HCT116 (cell line): ENCODE results near the gene FAM181A. TPM values are rescaled to one million over a fixed set of nuclear protein-coding genes. Genes with fewer than 3 reads are reported as not detected.

Source experiments
- ATAC-seq: fragments of 200-7000 bp; cut with Tn5 transposase; 2 replicates; pipeline ENCODE4 v1.9.1; 2020; ENCODE audit warnings: mild to moderate bottlenecking, moderate library complexity
- BruUV-seq: library from RNA; stranded (reverse); fragments of 400-500 nt; replicated peaks from 2 replicates; lab custom pipeline; 2021; lab: Mats Ljungman, UMichigan
- CTCF ChIA-PET: fragments of 300-600 bp; sonication (Branson Sonifier 250); formaldehyde crosslinking; loops from one replicate; lab custom pipeline; 2021; ENCODE audit warnings: antibody characterized with exemption; lab: Charles Lee
- POLR2A ChIA-PET: fragments of 300-600, 350-600 bp; sonication (Branson Sonifier 250); formaldehyde crosslinking; loops from one replicate; lab custom pipeline; 2021; ENCODE audit warnings: antibody characterized with exemption; lab: Charles Lee
- RAD21 ChIA-PET, 2 experiments: fragments of 300-600 bp; sonication (Branson Sonifier 250); formaldehyde crosslinking; loops; one replicate each; lab custom pipeline; 2023; ENCODE audit warnings: low total read pairs in 2 of 2; ENCODE audit not compliant: uncharacterized antibody in 2 of 2, unreplicated experiment in 2 of 2, low non-redundant PET in 1 of 2; lab: Charles Lee
- DNase-seq: peaks from one replicate; pipeline ENCODE4 v3.0.0-alpha.2; 2010; ENCODE audit warnings: low read depth, low spot score
- H2AFZ ChIP-seq: fragments of 200-600 bp; shearing (Covaris generic), sonication (generic); 2 replicates; pipeline ENCODE4 v1.6.1; 2017; ENCODE audit warnings: low read depth, mixed run types, mixed read lengths, antibody characterized with exemption, low read length; ENCODE audit not compliant: poor library complexity, severe bottlenecking
- H3K27ac ChIP-seq: 2 replicates; pipeline ENCODE4 v1.5.1; 2012; ENCODE audit warnings: low read depth, low read length
- H3K27me3 ChIP-seq: fragments of 200-600 bp; sonication (generic); 2 replicates; pipeline ENCODE4 v1.6.1; 2016; ENCODE audit warnings: mixed run types, low read length, mixed read lengths; ENCODE audit not compliant: insufficient read depth
- H3K36me3 ChIP-seq, 2 experiments: fragments of 200-500 bp in 1 of 2; fragments of 200-600 bp in 1 of 2; sonication (Bioruptor generic) in 1 of 2; sonication (generic) in 1 of 2; 2 replicates each; pipeline versions ENCODE4 v1.5.1 to v1.6.1; 2014 to 2016; ENCODE audit warnings: low read length in 2 of 2, inconsistent platforms in 1 of 2, mixed read lengths in 1 of 2, mixed run types in 1 of 2; ENCODE audit not compliant: insufficient read depth in 2 of 2, control insufficient read depth in 1 of 2
- H3K4me1 ChIP-seq, 2 experiments: fragments of 200-600 bp in 1 of 2; sonication (generic) in 1 of 2; 2 replicates each; pipeline versions ENCODE4 v1.5.1 to v1.6.1; 2012 to 2017; ENCODE audit warnings: low read length in 2 of 2, inconsistent platforms in 1 of 2, mild to moderate bottlenecking in 1 of 2, mixed read lengths in 1 of 2, mixed run types in 1 of 2, moderate library complexity in 1 of 2; ENCODE audit not compliant: insufficient read depth in 2 of 2, control insufficient read depth in 1 of 2
- H3K4me2 ChIP-seq: fragments of 200-600 bp; sonication (generic); 2 replicates; pipeline ENCODE4 v1.6.1; 2017; ENCODE audit warnings: mixed run types, low read length, mixed read lengths
- H3K4me3 ChIP-seq, 2 experiments: fragments of 200-600 bp in 1 of 2; sonication (generic) in 1 of 2; replicated peaks in 1 of 2; 2 replicates each; pipeline ENCODE4 v1.5.1; 2011 to 2016; ENCODE audit warnings: low read length in 2 of 2, control low read depth in 1 of 2, low read depth in 1 of 2, mild to moderate bottlenecking in 1 of 2, mixed read lengths in 1 of 2, mixed run types in 1 of 2
- H3K79me2 ChIP-seq: fragments of 200-600 bp; sonication (generic); 2 replicates; pipeline ENCODE4 v1.6.1; 2017; ENCODE audit warnings: mild to moderate bottlenecking, mixed run types, low read length, moderate library complexity, mixed read lengths; ENCODE audit not compliant: insufficient read depth
- H3K9ac ChIP-seq: fragments of 200-600 bp; sonication (generic); 2 replicates; pipeline ENCODE4 v1.6.1; 2016; ENCODE audit warnings: low read length, mixed read lengths
- H3K9me2 ChIP-seq: fragments of 200-600 bp; sonication (generic), shearing (Covaris generic); 2 replicates; pipeline ENCODE4 v1.6.1; 2017; ENCODE audit warnings: mixed run types, mild to moderate bottlenecking, moderate library complexity; ENCODE audit not compliant: insufficient read depth
- H3K9me3 ChIP-seq, 2 experiments: fragments of 200-500 bp in 1 of 2; fragments of 200-600 bp in 1 of 2; sonication (Bioruptor generic) in 1 of 2; sonication (generic) in 1 of 2; 2 replicates each; pipeline ENCODE4 v1.6.1; 2014 to 2017; ENCODE audit warnings: low read length in 2 of 2, mixed read lengths in 2 of 2, inconsistent platforms in 1 of 2, low read depth in 1 of 2, mild to moderate bottlenecking in 1 of 2, mixed run types in 1 of 2, moderate library complexity in 1 of 2; ENCODE audit not compliant: control insufficient read depth in 1 of 2, insufficient read depth in 1 of 2
- H4K20me1 ChIP-seq: fragments of 200-600 bp; sonication (generic), shearing (Covaris generic); 2 replicates; pipeline ENCODE4 v1.6.1; 2017; ENCODE audit warnings: mixed run types, mild to moderate bottlenecking, moderate library complexity; ENCODE audit not compliant: insufficient read depth
- CBX3 ChIP-seq: IDR thresholded peaks from 2 replicates; pipeline ENCODE4 v1.6.1; 2012; ENCODE audit warnings: low read depth
- CEBPB ChIP-seq: IDR thresholded peaks from 2 replicates; pipeline ENCODE4 v1.6.1; 2012; ENCODE audit warnings: low read depth
- CTCF ChIP-seq, 3 experiments: fragments of 200-600 bp in 1 of 3; sonication (generic) in 1 of 3; IDR thresholded peaks in 2 of 3; conservative IDR thresholded peaks in 1 of 3; 2 replicates each; pipeline ENCODE4 v1.5.1; 2012 to 2017; ENCODE audit warnings: low read depth in 2 of 3, low read length in 2 of 3, antibody characterized with exemption in 1 of 3, borderline replicate concordance in 1 of 3, control low read depth in 1 of 3, mild to moderate bottlenecking in 1 of 3, mixed read lengths in 1 of 3, mixed run types in 1 of 3, moderate library complexity in 1 of 3; ENCODE audit not compliant: insufficient read depth in 1 of 3
- EGR1 ChIP-seq: IDR thresholded peaks from 2 replicates; pipeline ENCODE4 v1.6.1; 2012; ENCODE audit warnings: low read depth
- EZH2 ChIP-seq: fragments of 200-600 bp; sonication (generic); IDR thresholded peaks from 2 replicates; pipeline ENCODE4 v1.6.1; 2017; ENCODE audit warnings: antibody characterized with exemption, mixed run types
- EZH2phosphoT487 ChIP-seq: fragments of 200-600 bp; IDR thresholded peaks from 2 replicates; pipeline ENCODE4 v1.6.1; 2018; ENCODE audit warnings: antibody characterized with exemption, borderline replicate concordance
- FOSL1 ChIP-seq: IDR thresholded peaks from 2 replicates; pipeline ENCODE4 v1.6.1; 2012; ENCODE audit warnings: low read depth
- JUND ChIP-seq: IDR thresholded peaks from 2 replicates; pipeline ENCODE4 v1.6.1; 2012
- MAX ChIP-seq: IDR thresholded peaks from 2 replicates; pipeline ENCODE4 v1.6.1; 2012
- POLR2A ChIP-seq: IDR thresholded peaks from 2 replicates; pipeline ENCODE4 v1.7.0; 2011; ENCODE audit warnings: borderline replicate concordance; ENCODE audit not compliant: insufficient read depth, insufficient read length; ENCODE audit errors: extremely low read depth
- POLR2AphosphoS5 ChIP-seq: IDR thresholded peaks from 2 replicates; pipeline ENCODE4 v1.6.1; 2011; ENCODE audit warnings: mild to moderate bottlenecking, low read depth, low read length, moderate library complexity
- RAD21 ChIP-seq: IDR thresholded peaks from 2 replicates; pipeline ENCODE4 v1.6.1; 2012; ENCODE audit warnings: low read depth, mild to moderate bottlenecking
- SIN3A ChIP-seq: IDR thresholded peaks from 2 replicates; pipeline ENCODE4 v1.6.1; 2012; ENCODE audit warnings: low read depth
- SP1 ChIP-seq: IDR thresholded peaks from 2 replicates; pipeline ENCODE4 v1.6.1; 2012; ENCODE audit warnings: low read depth
- SRF ChIP-seq: IDR thresholded peaks from 2 replicates; pipeline ENCODE4 v1.6.1; 2012; ENCODE audit warnings: low read depth
- YY1 ChIP-seq: IDR thresholded peaks from 2 replicates; pipeline ENCODE4 v1.6.1; 2011; ENCODE audit warnings: low read length, low read depth, moderate library complexity, mild to moderate bottlenecking; ENCODE audit not compliant: insufficient replicate concordance; ENCODE audit errors: extremely low read depth
- ZFX ChIP-seq: fragments of 450-650 bp; IDR thresholded peaks from 2 replicates; pipeline ENCODE4 v1.6.1; 2017
- intact Hi-C: fragments of 100-400 bp; cut with micrococcal nuclease; formaldehyde crosslinking; loops from 2 replicates; pipeline ENCODE4 v1.10.0; 2022
- total RNA-seq: library from RNA; stranded (reverse); gene quantifications from one replicate; pipeline ENCODE4 v1.2.1, GENCODE V29; 2021; ENCODE audit not compliant: unreplicated experiment
- TF ChIP-seq, protein P1 (sequence below): IDR thresholded peaks from 2 replicates; pipeline ENCODE4 v1.6.1; 2012
- TF ChIP-seq, protein P2 (sequence below): IDR thresholded peaks from 2 replicates; pipeline ENCODE4 v1.6.1; 2011; ENCODE audit warnings: mild to moderate bottlenecking, low read length, moderate library complexity; ENCODE audit not compliant: insufficient replicate concordance; ENCODE audit errors: extremely low read depth
- TF ChIP-seq, protein P3 (sequence below): IDR thresholded peaks from 2 replicates; pipeline ENCODE4 v1.6.1; 2012; ENCODE audit warnings: low read depth

The FAM181A gene
- total RNA-seq, 1 experiment from 2014 or later: not detected

GRCh38 chr14:93888995-93889394, 38.1 kb upstream of the FAM181A start:
- POLR2A ChIA-PET: no interaction called here
- CTCF ChIA-PET: interaction anchor here (1.2 kb wide), 1 partner anchor 234 kb away, joined by 3 read pairs; no protein-coding TSS in a partner anchor
- BruUV-seq: no TSS peak

More at GRCh38 chr14:93888995-93889394, 38.1 kb upstream of the FAM181A start:
- no peak overlapping the region for H2AFZ ChIP-seq
- TF ChIP-seq POLR2A: no peak
- TF ChIP-seq RAD21: no peak
- no peak for TF ChIP-seq SIN3A
- no peak for TF ChIP-seq POLR2AphosphoS5
- TF ChIP-seq, protein P1, sequence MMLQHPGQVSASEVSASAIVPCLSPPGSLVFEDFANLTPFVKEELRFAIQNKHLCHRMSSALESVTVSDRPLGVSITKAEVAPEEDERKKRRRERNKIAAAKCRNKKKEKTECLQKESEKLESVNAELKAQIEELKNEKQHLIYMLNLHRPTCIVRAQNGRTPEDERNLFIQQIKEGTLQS: no peak
- TF ChIP-seq EGR1: no peak
- no peak for TF ChIP-seq SRF
- TF ChIP-seq FOSL1: no peak
- TF ChIP-seq, protein P2, sequence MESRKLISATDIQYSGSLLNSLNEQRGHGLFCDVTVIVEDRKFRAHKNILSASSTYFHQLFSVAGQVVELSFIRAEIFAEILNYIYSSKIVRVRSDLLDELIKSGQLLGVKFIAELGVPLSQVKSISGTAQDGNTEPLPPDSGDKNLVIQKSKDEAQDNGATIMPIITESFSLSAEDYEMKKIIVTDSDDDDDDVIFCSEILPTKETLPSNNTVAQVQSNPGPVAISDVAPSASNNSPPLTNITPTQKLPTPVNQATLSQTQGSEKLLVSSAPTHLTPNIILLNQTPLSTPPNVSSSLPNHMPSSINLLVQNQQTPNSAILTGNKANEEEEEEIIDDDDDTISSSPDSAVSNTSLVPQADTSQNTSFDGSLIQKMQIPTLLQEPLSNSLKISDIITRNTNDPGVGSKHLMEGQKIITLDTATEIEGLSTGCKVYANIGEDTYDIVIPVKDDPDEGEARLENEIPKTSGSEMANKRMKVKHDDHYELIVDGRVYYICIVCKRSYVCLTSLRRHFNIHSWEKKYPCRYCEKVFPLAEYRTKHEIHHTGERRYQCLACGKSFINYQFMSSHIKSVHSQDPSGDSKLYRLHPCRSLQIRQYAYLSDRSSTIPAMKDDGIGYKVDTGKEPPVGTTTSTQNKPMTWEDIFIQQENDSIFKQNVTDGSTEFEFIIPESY: no peak
- TF ChIP-seq EZH2: no peak
- TF ChIP-seq MAX: no peak
- no peak for TF ChIP-seq EZH2phosphoT487
- TF ChIP-seq YY1: no peak
- TF ChIP-seq CEBPB: no peak
- no peak for TF ChIP-seq ZFX
- TF ChIP-seq, protein P3, sequence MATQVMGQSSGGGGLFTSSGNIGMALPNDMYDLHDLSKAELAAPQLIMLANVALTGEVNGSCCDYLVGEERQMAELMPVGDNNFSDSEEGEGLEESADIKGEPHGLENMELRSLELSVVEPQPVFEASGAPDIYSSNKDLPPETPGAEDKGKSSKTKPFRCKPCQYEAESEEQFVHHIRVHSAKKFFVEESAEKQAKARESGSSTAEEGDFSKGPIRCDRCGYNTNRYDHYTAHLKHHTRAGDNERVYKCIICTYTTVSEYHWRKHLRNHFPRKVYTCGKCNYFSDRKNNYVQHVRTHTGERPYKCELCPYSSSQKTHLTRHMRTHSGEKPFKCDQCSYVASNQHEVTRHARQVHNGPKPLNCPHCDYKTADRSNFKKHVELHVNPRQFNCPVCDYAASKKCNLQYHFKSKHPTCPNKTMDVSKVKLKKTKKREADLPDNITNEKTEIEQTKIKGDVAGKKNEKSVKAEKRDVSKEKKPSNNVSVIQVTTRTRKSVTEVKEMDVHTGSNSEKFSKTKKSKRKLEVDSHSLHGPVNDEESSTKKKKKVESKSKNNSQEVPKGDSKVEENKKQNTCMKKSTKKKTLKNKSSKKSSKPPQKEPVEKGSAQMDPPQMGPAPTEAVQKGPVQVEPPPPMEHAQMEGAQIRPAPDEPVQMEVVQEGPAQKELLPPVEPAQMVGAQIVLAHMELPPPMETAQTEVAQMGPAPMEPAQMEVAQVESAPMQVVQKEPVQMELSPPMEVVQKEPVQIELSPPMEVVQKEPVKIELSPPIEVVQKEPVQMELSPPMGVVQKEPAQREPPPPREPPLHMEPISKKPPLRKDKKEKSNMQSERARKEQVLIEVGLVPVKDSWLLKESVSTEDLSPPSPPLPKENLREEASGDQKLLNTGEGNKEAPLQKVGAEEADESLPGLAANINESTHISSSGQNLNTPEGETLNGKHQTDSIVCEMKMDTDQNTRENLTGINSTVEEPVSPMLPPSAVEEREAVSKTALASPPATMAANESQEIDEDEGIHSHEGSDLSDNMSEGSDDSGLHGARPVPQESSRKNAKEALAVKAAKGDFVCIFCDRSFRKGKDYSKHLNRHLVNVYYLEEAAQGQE: no peak
- TF ChIP-seq CTCF (IDR thresholded peaks at IDR 0.05 in 2 of 3, conservative IDR thresholded peaks at IDR 0.05 in 1 of 3; ENCODE audit: borderline replicate concordance in 1 of 3, insufficient read depth in 1 of 3, low read depth in 2 of 3, low read length in 2 of 3): no peak
- TF ChIP-seq JUND: no peak
- no peak for TF ChIP-seq CBX3
- TF ChIP-seq SP1: no peak
- TF ChIP-seq, all 23 proteins: peak for 0
- Histone ChIP-seq H3K79me2 (no peaks in the 10 kb centered on the region), H3K27me3 (peaks cover 12% of the 10 kb centered on the region; the same call in 1 of the 2 replicates), H3K9me3 (no peaks in the 10 kb centered on the region), H3K27ac (no peak overlapping the region), H3K36me3 (no peaks in the 10 kb centered on the region), H3K4me1 (no peaks in the 10 kb centered on the region), H3K9me2 (no peaks in the 10 kb centered on the region), H3K9ac (no peak overlapping the region), H3K4me2 (no peak overlapping the region), H4K20me1 (no peaks in the 10 kb centered on the region), H3K4me3 (no peak overlapping the region)
- intact Hi-C loops: no loop called here
- RAD21 ChIA-PET: no interaction called here
- ATAC-seq (no peak), DNase-seq (no peak)
